Neuronal stem cell (in vitro differentiated cells): ENCODE measurements around the gene ACSS2.

Experiments
- DNase-seq: peaks from one replicate; pipeline ENCODE4 v3.0.0-alpha.2; 2013; ENCODE audit warnings: low spot score
- H2AFZ ChIP-seq: one replicate; pipeline ENCODE4 v1.6.1; 2013; ENCODE audit warnings: mild to moderate bottlenecking, low read length, inconsistent platforms
- H2AK5ac ChIP-seq: 2 replicates; pipeline ENCODE4 v1.6.1; 2013; ENCODE audit warnings: low read depth, mild to moderate bottlenecking, inconsistent platforms, low read length, moderate library complexity, mixed read lengths
- H2BK120ac ChIP-seq: 2 replicates; pipeline ENCODE4 v1.6.1; 2013; ENCODE audit warnings: low read depth, mild to moderate bottlenecking, inconsistent platforms, low read length, moderate library complexity, mixed read lengths
- H2BK12ac ChIP-seq: one replicate; pipeline ENCODE4 v1.6.1; 2013; ENCODE audit warnings: low read length, inconsistent platforms
- H2BK15ac ChIP-seq: 2 replicates; pipeline ENCODE4 v1.6.1; 2013; ENCODE audit warnings: mild to moderate bottlenecking, low read length, inconsistent platforms, mixed read lengths
- H2BK5ac ChIP-seq: one replicate; pipeline ENCODE4 v1.6.1; 2013; ENCODE audit warnings: inconsistent platforms, mild to moderate bottlenecking, low read length, moderate library complexity
- H3K14ac ChIP-seq: one replicate; pipeline ENCODE4 v1.6.1; 2013; ENCODE audit warnings: low read length, inconsistent platforms
- H3K18ac ChIP-seq: 2 replicates; pipeline ENCODE4 v1.6.1; 2013; ENCODE audit warnings: low read length, inconsistent platforms
- H3K23ac ChIP-seq: 2 replicates; pipeline ENCODE4 v1.6.1; 2013; ENCODE audit warnings: low read depth, mild to moderate bottlenecking, mixed read lengths, low read length, inconsistent platforms; ENCODE audit not compliant: poor library complexity
- H3K27ac ChIP-seq: replicated peaks from 3 replicates; pipeline ENCODE4 v1.5.1; 2013; ENCODE audit warnings: low read length, inconsistent platforms
- H3K27me3 ChIP-seq, 3 experiments: 2 replicates each; pipeline ENCODE4 v1.6.1; 2013; ENCODE audit warnings: low read length in 3 of 3, mild to moderate bottlenecking in 2 of 3, inconsistent platforms in 1 of 3, low read depth in 1 of 3, mixed read lengths in 1 of 3, moderate library complexity in 1 of 3; ENCODE audit not compliant: control insufficient read depth in 3 of 3, insufficient read depth in 3 of 3
- H3K36me3 ChIP-seq, 2 donors: replicated peaks in 1 of 2; 2 replicates each; pipeline ENCODE4 v1.6.1; 2013; ENCODE audit warnings: low read length in 2 of 2; ENCODE audit not compliant: control insufficient read depth in 2 of 2, insufficient read depth in 2 of 2
- H3K4ac ChIP-seq: 2 replicates; pipeline ENCODE4 v1.6.1; 2013; ENCODE audit warnings: inconsistent platforms, mild to moderate bottlenecking, low read length, moderate library complexity
- H3K4me1 ChIP-seq, 2 donors: 1 replicate in 1 of 2; 2 replicates in 1 of 2; pipeline ENCODE4 v1.6.1; 2013; ENCODE audit warnings: low read length in 2 of 2, low read depth in 1 of 2; ENCODE audit not compliant: control insufficient read depth in 2 of 2, insufficient read depth in 1 of 2
- H3K4me2 ChIP-seq: one replicate; pipeline ENCODE4 v1.6.1; 2013; ENCODE audit warnings: mild to moderate bottlenecking, low read length, inconsistent platforms; ENCODE audit not compliant: insufficient read depth, poor library complexity, severe bottlenecking
- H3K4me3 ChIP-seq, 2 donors: 2 replicates each; pipeline ENCODE4 v1.5.1; 2013; ENCODE audit warnings: low read length in 2 of 2, mild to moderate bottlenecking in 2 of 2, inconsistent platforms in 1 of 2, moderate library complexity in 1 of 2
- H3K79me1 ChIP-seq: one replicate; pipeline ENCODE4 v1.6.1; 2013; ENCODE audit warnings: low read depth, mild to moderate bottlenecking, inconsistent platforms, low read length, moderate library complexity
- H3K9ac ChIP-seq: one replicate; pipeline ENCODE4 v1.6.1; 2013; ENCODE audit warnings: mild to moderate bottlenecking, low read depth, low read length, inconsistent platforms; ENCODE audit not compliant: poor library complexity
- H3K9me3 ChIP-seq, 2 donors: replicated peaks in 1 of 2; 2 replicates each; pipeline versions ENCODE3 to v1.6.1; 2013; ENCODE audit warnings: low read length in 2 of 2, mild to moderate bottlenecking in 2 of 2, inconsistent platforms in 1 of 2, low read depth in 1 of 2, mixed read lengths in 1 of 2, moderate library complexity in 1 of 2; ENCODE audit not compliant: control insufficient read depth in 2 of 2, insufficient read depth in 1 of 2
- H4K8ac ChIP-seq: one replicate; pipeline ENCODE4 v1.6.1; 2013; ENCODE audit warnings: low read depth, mild to moderate bottlenecking, inconsistent platforms, low read length, moderate library complexity
- H4K91ac ChIP-seq: one replicate; pipeline ENCODE4 v1.6.1; 2013; ENCODE audit warnings: low read length, low read depth, mild to moderate bottlenecking, inconsistent platforms; ENCODE audit not compliant: poor library complexity
- WGBS, 2 donors: extraction: QIAGEN DNeasy Blood & Tissue Kit; methylation state at CpG; one replicate each; pipeline ENCODE4 v1.1.7; 2013; ENCODE audit warnings: missing lambda C conversion rate in 2 of 2, mixed read lengths in 1 of 2; ENCODE audit not compliant: insufficient read length in 2 of 2, insufficient replicate concordance in 1 of 2; ENCODE audit errors: extremely low coverage in 2 of 2; 5-methylcytosine and 5-hydroxymethylcytosine counted together

ACSS2 gene

DNA sequence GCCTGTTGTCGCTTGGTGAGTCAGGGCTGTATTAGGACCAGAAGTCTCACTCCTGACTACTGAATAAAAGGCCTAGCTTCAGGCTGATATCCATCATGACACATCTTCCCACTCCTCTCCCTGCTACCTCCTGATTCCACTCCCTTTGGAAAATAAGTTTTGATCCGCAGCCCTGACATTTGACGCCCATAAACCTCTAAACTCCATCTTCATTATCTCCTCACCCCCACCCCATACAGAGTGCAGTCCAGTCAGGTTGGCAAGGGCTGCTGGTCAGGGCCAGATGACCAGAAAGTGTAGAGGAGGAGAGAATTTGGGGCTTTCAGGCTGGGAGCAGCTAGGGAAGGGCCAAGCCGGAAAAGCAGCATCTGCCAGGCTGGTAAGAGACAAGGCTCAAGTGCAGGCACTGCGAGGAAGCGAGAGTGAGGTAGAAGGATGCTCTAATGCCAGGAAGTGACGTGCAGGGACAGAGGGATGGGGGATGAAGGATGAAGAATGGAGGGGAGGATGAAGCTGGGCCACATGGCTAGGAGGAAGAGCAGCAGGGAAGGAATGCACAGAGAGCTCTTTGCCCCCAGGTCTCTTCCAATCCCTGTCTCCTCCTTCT lies 5.0 kb upstream of the ACSS2 start:
- Histone ChIP-seq H4K8ac (no peak overlapping the region), H3K79me1 (no peaks in the 10 kb centered on the region), H3K14ac (no peak overlapping the region), H2AK5ac (no peak overlapping the region), H3K4me2 (peak overlapping the region; percentile 78), H2BK5ac (no peak overlapping the region), H2BK12ac (no peak overlapping the region), H2AFZ (no peak overlapping the region), H3K36me3 (peaks cover 0 to 20% of the 10 kb centered on the region in 2 donors), H3K9ac (no peak overlapping the region), H2BK120ac (no peak overlapping the region), H4K91ac (no peak overlapping the region), H3K27me3 (no peaks in the 10 kb centered on the region), H3K9me3 (no peaks in the 10 kb centered on the region), H3K18ac (no peak overlapping the region), H3K27ac (no peak overlapping the region), H3K4me1 (peaks cover 14 to 18% of the 10 kb centered on the region in 2 donors), H3K4ac (no peak overlapping the region), H2BK15ac (no peak overlapping the region), H3K23ac (peak overlapping the region; percentile 15), H3K4me3 (peak overlapping the region in 1 of 2 donors; percentile 70)
- no peak for DNase-seq
- no CpG with 5 or more reads among the region's 7 CpGs for WGBS, 2 donors

GRCh38 chr20:34871966-34872621 lies 4.3 kb upstream of the ACSS2 start:
- no peak for DNase-seq
- Histone ChIP-seq H3K4me3 (peak overlapping the region; percentile 70 to 89), H3K4ac (no peak overlapping the region), H3K27me3 (peaks cover 0 to 5% (median 0%) of the 10 kb centered on the region in 3 experiments), H3K27ac (no peak overlapping the region), H3K23ac (peak overlapping the region; percentile 25), H2AFZ (peak overlapping the region; percentile 97), H3K4me1 (peaks cover 14 to 18% of the 10 kb centered on the region in 2 donors), H3K79me1 (no peaks in the 10 kb centered on the region), H2BK15ac (no peak overlapping the region), H3K36me3 (peaks cover 0 to 20% of the 10 kb centered on the region in 2 donors), H4K91ac (no peak overlapping the region), H3K18ac (peak overlapping the region; percentile 96), H4K8ac (no peak overlapping the region), H3K4me2 (peak overlapping the region; percentile 78), H2BK12ac (no peak overlapping the region), H3K9me3 (no peaks in the 10 kb centered on the region), H2BK120ac (no peak overlapping the region), H3K14ac (no peak overlapping the region), H2BK5ac (peak overlapping the region; percentile 77), H2AK5ac (no peak overlapping the region), H3K9ac (peak overlapping the region; percentile 82)
- WGBS, 2 donors = no CpG with 5 or more reads among the region's 10 CpGs

GRCh38 chr20:34872622-34873224 lies 3.7 kb upstream of the ACSS2 start, which contains the start of gene GGT7:
Gene GGT7 (minus strand): TSS chr20:34872856. CDS start chr20:34872815, 41 bp downstream.
- H3K79me1 ChIP-seq = no peaks in the 10 kb centered on the region
- peaks cover 0 to 20% of the 10 kb centered on the region in 2 donors for H3K36me3 ChIP-seq
- peaks cover 14 to 18% of the 10 kb centered on the region in 2 donors for H3K4me1 ChIP-seq
- no peak within 1 kb of the TSS for H4K8ac ChIP-seq
- no peak within 1 kb of the TSS for H3K27ac ChIP-seq
- no peaks in the 10 kb centered on the region for H3K9me3 ChIP-seq
- H2BK120ac ChIP-seq = no peak within 1 kb of the TSS
- peak within 1 kb of the TSS; percentile 70 to 89 for H3K4me3 ChIP-seq
- H3K27me3 ChIP-seq = peaks cover 0 to 6% (median 0%) of the 10 kb centered on the region in 3 experiments
- H3K23ac ChIP-seq = peak within 1 kb of the TSS; percentile 25
- H3K14ac ChIP-seq = no peak within 1 kb of the TSS
- no CpG with 5 or more reads among the region's 52 CpGs for WGBS, 2 donors
- H2AK5ac ChIP-seq = no peak within 1 kb of the TSS
- H2AFZ ChIP-seq = peak within 1 kb of the TSS; percentile 97
- DNase-seq = peak; percentile 73
- no peak within 1 kb of the TSS for H3K4ac ChIP-seq
- peak within 1 kb of the TSS; percentile 82 for H3K9ac ChIP-seq
- H2BK12ac ChIP-seq = no peak within 1 kb of the TSS
- no peak within 1 kb of the TSS for H4K91ac ChIP-seq
- H3K4me2 ChIP-seq = peak within 1 kb of the TSS; percentile 78
- peak within 1 kb of the TSS; percentile 96 for H3K18ac ChIP-seq
- H2BK5ac ChIP-seq = peak within 1 kb of the TSS; percentile 77
- no peak within 1 kb of the TSS for H2BK15ac ChIP-seq

DNA sequence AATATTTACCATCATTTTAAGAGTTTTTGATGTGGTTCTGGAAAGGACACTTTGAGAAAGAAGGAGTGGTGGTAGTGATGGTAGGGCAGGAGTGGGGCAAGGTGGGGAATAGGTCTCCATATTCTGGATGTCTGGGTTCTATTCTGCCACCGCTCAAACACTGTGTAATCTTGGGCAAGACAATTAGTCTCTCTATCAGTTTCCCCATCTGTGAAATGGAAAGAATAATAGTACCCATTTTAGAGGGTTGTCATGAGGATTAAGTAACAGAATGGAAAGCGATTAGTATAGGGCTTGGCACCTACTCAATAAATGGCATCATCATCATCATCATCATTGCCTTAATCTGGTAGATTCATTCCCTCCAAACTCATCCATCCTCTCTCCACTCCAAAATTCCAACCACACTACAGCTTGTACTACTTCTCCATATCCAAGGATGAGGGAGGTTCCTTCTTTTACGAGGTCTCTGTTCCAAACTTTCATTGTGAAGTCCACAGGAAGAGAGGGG lies 2.8 kb upstream of the ACSS2 start:
- Histone ChIP-seq H3K4me1 (peaks cover 14 to 18% of the 10 kb centered on the region in 2 donors), H3K79me1 (no peaks in the 10 kb centered on the region), H3K18ac (no peak overlapping the region), H3K4ac (no peak overlapping the region), H2BK120ac (no peak overlapping the region), H3K36me3 (peaks cover 0 to 15% of the 10 kb centered on the region in 2 donors), H3K14ac (no peak overlapping the region), H3K27me3 (peaks cover 0 to 6% (median 0%) of the 10 kb centered on the region in 3 experiments), H2BK12ac (no peak overlapping the region), H3K4me3 (peak overlapping the region in 1 of 2 donors; percentile 70), H4K8ac (no peak overlapping the region), H3K9ac (no peak overlapping the region), H4K91ac (no peak overlapping the region), H2AFZ (peak overlapping the region; percentile 97), H3K4me2 (no peak overlapping the region), H2BK15ac (no peak overlapping the region), H2AK5ac (no peak overlapping the region), H3K23ac (no peak overlapping the region), H2BK5ac (no peak overlapping the region), H3K9me3 (no peaks in the 10 kb centered on the region), H3K27ac (no peak overlapping the region)
- no CpG with 5 or more reads among the region's 3 CpGs for WGBS, 2 donors
- no peak for DNase-seq
